Measurements from ENCODE around the gene FBXL3.

DNA sequence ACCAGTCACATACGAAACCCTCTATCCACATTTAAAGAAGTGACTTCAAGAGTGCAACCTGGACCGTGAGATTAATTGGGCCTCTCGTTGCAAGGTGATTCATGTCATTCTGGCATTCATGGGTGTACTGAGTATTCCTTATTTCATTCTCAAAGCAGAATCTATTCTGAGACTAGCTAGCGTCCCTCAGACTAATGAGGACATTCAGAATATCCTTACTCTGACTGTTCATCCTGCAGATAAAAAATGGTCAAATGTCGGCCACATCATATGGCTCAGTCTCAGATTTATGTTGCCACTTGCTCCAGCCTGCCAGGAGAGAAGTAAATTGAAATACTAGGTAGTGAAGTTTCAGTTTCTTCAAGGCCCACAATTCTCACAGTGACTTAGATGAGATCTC, 71.3 kb downstream of the FBXL3 start:
- TF ChIP-seq, protein P1, sequence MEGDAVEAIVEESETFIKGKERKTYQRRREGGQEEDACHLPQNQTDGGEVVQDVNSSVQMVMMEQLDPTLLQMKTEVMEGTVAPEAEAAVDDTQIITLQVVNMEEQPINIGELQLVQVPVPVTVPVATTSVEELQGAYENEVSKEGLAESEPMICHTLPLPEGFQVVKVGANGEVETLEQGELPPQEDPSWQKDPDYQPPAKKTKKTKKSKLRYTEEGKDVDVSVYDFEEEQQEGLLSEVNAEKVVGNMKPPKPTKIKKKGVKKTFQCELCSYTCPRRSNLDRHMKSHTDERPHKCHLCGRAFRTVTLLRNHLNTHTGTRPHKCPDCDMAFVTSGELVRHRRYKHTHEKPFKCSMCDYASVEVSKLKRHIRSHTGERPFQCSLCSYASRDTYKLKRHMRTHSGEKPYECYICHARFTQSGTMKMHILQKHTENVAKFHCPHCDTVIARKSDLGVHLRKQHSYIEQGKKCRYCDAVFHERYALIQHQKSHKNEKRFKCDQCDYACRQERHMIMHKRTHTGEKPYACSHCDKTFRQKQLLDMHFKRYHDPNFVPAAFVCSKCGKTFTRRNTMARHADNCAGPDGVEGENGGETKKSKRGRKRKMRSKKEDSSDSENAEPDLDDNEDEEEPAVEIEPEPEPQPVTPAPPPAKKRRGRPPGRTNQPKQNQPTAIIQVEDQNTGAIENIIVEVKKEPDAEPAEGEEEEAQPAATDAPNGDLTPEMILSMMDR (IDR thresholded peaks at IDR 0.05 in 8 of 11, conservative IDR thresholded peaks at IDR 0.05 in 3 of 11): no peak
- no peak for TF ChIP-seq POLR2A (IDR thresholded peaks at IDR 0.05)

Measured in spleen (tissue), 7 donors.